Measurements from ENCODE around the gene EDAR. TPM values are rescaled to one million over a fixed set of nuclear protein-coding genes. Genes with fewer than 3 reads are reported as not detected.

Gene EDAR
- total and polyA plus RNA-seq, 9 of the 15 experiments (the other 6 are each of a cell fraction or from before 2014, with no cell fraction given): 0.01 TPM; not detected in 8

DNA sequence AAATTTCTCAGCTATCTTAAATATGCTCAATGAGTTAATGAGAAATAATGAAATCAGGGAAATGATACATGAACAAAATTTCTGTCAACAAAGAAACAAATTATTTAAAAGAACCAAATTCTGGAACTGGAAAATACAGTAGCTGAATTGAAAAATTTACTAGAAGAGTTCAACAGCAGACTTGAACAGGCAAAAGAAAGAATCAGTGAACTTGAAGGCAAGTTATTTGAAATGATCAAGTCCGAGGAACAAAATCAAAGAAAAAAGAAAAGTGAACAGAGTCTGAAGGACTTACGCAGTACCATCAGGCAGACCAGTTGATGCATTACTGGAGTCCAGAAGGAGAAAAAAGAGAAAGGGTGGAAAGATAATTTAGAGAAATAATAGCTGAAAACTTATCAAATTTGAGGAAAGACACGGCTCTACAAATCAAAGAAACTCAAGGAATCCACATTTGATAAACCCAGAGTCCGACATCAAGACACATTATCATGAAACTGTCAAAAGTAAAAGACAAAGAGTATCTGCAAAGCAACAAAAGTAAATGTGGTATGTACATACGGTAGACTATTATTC lies 118.9 kb downstream of the EDAR start (continued):
- TF ChIP-seq SNRNP70 (optimal IDR thresholded peaks at IDR 0.05; ENCODE audit: low read depth, low read length) (no peak), HNRNPL (IDR thresholded peaks at IDR 0.05; ENCODE audit: low read depth, low read length) (no peak), MAX (CRISPR knock-in tag; IDR thresholded peaks at IDR 0.05) (no peak), FOXJ3 (CRISPR knock-in tag; IDR thresholded peaks at IDR 0.05) (no peak), ZNF76 (CRISPR knock-in tag; IDR thresholded peaks at IDR 0.05; ENCODE audit: borderline replicate concordance) (no peak), ZFPM2 (CRISPR knock-in tag; IDR thresholded peaks at IDR 0.05) (no peak), MCM5 (IDR thresholded peaks at IDR 0.05; ENCODE audit: low read depth) (no peak), MCM7 (IDR thresholded peaks at IDR 0.05) (no peak), PHF20 (IDR thresholded peaks at IDR 0.05; ENCODE audit: partially characterized antibody) (no peak), FOXP1 (CRISPR knock-in tag; IDR thresholded peaks at IDR 0.05) (no peak), MYNN (IDR thresholded peaks at IDR 0.05) (no peak), MYNN (CRISPR knock-in tag; IDR thresholded peaks at IDR 0.05) (no peak), KAT7 (CRISPR knock-in tag; IDR thresholded peaks at IDR 0.05; ENCODE audit: borderline replicate concordance) (no peak), KLF1 (tag; IDR thresholded peaks at IDR 0.05) (no peak), HMG20A (CRISPR knock-in tag; conservative IDR thresholded peaks at IDR 0.05) (no peak), USF2 (CRISPR knock-in tag; IDR thresholded peaks at IDR 0.05) (no peak), RBFOX2 (IDR thresholded peaks at IDR 0.05; ENCODE audit: low read depth, low read length) (no peak), ILF3 (IDR thresholded peaks at IDR 0.05; ENCODE audit: borderline replicate concordance) (no peak), CTBP1 (IDR thresholded peaks at IDR 0.05; ENCODE audit: borderline replicate concordance) (no peak), L3MBTL2 (IDR thresholded peaks at IDR 0.05) (no peak), FUS (optimal IDR thresholded peaks at IDR 0.05; ENCODE audit: low read depth, low read length) (no peak), GATAD2A (IDR thresholded peaks at IDR 0.05) (no peak)
- TF ChIP-seq, protein P1, sequence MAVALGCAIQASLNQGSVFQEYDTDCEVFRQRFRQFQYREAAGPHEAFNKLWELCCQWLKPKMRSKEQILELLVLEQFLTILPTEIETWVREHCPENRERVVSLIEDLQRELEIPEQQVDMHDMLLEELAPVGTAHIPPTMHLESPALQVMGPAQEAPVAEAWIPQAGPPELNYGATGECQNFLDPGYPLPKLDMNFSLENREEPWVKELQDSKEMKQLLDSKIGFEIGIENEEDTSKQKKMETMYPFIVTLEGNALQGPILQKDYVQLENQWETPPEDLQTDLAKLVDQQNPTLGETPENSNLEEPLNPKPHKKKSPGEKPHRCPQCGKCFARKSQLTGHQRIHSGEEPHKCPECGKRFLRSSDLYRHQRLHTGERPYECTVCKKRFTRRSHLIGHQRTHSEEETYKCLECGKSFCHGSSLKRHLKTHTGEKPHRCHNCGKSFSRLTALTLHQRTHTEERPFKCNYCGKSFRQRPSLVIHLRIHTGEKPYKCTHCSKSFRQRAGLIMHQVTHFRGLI (CRISPR knock-in tag; IDR thresholded peaks at IDR 0.05): no peak
- TF ChIP-seq, protein P2, sequence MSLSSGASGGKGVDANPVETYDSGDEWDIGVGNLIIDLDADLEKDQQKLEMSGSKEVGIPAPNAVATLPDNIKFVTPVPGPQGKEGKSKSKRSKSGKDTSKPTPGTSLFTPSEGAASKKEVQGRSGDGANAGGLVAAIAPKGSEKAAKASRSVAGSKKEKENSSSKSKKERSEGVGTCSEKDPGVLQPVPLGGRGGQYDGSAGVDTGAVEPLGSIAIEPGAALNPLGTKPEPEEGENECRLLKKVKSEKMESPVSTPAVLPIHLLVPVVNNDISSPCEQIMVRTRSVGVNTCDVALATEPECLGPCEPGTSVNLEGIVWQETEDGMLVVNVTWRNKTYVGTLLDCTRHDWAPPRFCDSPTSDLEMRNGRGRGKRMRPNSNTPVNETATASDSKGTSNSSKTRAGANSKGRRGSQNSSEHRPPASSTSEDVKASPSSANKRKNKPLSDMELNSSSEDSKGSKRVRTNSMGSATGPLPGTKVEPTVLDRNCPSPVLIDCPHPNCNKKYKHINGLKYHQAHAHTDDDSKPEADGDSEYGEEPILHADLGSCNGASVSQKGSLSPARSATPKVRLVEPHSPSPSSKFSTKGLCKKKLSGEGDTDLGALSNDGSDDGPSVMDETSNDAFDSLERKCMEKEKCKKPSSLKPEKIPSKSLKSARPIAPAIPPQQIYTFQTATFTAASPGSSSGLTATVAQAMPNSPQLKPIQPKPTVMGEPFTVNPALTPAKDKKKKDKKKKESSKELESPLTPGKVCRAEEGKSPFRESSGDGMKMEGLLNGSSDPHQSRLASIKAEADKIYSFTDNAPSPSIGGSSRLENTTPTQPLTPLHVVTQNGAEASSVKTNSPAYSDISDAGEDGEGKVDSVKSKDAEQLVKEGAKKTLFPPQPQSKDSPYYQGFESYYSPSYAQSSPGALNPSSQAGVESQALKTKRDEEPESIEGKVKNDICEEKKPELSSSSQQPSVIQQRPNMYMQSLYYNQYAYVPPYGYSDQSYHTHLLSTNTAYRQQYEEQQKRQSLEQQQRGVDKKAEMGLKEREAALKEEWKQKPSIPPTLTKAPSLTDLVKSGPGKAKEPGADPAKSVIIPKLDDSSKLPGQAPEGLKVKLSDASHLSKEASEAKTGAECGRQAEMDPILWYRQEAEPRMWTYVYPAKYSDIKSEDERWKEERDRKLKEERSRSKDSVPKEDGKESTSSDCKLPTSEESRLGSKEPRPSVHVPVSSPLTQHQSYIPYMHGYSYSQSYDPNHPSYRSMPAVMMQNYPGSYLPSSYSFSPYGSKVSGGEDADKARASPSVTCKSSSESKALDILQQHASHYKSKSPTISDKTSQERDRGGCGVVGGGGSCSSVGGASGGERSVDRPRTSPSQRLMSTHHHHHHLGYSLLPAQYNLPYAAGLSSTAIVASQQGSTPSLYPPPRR (CRISPR knock-in tag; IDR thresholded peaks at IDR 0.05; ENCODE audit: borderline replicate concordance): no peak

All from K562 (cell line).